ENCODE data around the gene RWDD1.
"Not testable (repeated sequence)": the region's sequence is repeated elsewhere in the genome, so short reads cannot be mapped to it uniquely, and the experiment has no call there.

Gene RWDD1

DNA sequence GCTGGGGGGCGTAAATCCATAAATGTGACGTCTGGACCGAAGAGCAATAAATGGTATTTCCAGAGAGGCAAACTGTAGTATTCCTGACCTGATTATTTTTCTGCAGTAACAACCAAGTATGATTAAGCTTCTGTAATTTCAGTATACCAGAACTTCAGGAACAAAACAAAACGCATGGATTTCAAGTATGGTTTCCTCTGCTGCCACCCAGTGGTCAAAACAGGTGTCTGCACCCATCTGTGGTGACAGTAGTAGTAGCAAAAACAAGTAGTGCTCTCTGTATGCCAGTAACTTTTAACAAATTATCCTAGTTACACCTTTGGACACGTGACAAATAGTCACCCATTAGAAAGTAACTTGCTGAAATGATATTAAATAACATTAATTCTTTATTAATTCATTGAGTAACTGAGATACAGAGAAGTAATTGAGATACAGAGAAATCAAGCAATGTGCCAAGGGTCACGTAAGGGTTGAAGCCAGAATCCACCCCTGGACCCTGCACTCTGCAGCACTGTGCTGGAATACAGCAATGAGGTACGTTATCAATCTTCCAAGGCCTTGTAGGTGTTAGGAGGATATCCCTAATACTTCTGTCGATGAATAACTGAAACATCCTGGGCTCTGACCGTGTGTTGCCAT, 9.8 kb upstream of the RWDD1 start:
- peak; percentile 37 to 47 for DNase-seq (ENCODE audit: low read depth in 2 of 2)

- no peak for DNase-seq (ENCODE audit: low read depth in 2 of 2)
Measured at GRCh38 chr6:116562019-116562403, 9.3 kb upstream of the RWDD1 start.

DNA sequence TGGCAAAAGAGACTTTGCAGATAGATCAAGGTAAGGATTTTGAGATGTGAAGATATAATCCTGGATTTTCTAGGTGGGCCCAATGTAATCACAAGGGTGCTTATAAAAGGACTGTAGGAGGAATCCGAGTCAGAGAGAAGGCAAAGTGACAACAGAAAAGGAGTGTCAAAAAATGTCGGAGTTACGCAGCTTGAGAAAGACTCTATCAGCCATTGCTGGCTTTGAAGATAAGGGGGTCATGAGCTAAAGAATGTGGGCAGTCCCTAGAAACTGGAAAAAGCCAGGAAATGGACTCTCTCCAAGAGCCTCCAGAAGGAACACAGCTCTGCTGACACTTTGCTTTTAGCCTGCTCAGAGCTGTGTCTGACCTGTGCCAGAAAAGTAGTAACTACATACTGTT, 8.7 kb upstream of the RWDD1 start:
- DNase-seq (ENCODE audit: low read depth in 2 of 2) = no peak

GRCh38 chr6:116563830-116564229, 7.5 kb upstream of the RWDD1 start:
- no peak for DNase-seq (ENCODE audit: low read depth in 2 of 2)

- DNase-seq (ENCODE audit: low read depth in 2 of 2) = no peak
Measured at GRCh38 chr6:116564311-116564710, 7.0 kb upstream of the RWDD1 start.

DNA sequence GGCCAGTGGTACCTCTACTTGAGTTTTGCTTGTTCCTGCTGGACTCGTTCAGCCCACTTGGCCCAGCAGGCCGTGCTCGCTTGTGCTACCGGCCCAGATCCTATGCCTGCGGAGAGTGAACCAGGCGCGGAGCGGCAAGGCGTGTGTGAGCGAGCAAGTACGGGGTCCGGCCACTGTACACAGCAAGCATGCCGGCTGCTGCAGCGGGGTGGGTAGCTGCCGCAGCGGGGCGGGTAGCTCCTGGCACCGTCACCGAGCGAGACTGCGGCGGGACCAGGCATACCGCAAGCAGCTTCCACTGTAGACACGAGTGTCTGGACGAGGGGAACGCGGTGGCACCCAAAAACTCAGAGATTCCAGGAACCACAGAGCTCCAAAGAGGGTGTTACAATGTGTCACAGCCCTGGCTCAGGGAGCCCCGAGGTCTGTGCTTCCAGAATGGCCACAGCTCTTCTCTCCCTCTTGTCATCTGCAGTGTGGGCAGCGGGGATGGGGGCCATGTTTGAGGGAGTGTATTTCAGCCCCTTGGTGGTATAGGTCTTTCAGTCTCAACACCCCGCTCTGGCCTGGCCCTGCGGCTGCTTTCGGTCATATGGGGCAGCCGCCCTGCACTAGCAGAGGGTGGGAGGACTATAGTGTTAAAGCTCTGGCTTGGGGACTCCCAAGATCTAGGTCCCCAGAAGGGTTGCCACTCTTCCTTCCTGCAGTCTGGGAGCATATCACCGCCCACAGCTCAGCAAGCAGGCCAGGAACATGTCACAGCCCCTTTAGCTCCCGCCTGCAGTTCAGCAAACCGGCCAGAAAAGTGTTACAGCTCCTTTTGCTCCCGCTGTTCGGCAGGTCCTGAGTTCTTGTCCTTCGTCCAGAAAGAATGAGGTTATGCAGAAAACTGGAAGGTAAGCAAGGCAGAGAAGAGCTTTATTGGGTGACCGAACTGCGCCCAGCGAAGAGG, 6.1 kb upstream of the RWDD1 start:
- peak in 1 of 2 donors; percentile 4 for DNase-seq (ENCODE audit: low read depth in 2 of 2)

GRCh38 chr6:116568111-116568510, 3.2 kb upstream of the RWDD1 start:
- no peak for DNase-seq (ENCODE audit: low read depth in 2 of 2)

DNA sequence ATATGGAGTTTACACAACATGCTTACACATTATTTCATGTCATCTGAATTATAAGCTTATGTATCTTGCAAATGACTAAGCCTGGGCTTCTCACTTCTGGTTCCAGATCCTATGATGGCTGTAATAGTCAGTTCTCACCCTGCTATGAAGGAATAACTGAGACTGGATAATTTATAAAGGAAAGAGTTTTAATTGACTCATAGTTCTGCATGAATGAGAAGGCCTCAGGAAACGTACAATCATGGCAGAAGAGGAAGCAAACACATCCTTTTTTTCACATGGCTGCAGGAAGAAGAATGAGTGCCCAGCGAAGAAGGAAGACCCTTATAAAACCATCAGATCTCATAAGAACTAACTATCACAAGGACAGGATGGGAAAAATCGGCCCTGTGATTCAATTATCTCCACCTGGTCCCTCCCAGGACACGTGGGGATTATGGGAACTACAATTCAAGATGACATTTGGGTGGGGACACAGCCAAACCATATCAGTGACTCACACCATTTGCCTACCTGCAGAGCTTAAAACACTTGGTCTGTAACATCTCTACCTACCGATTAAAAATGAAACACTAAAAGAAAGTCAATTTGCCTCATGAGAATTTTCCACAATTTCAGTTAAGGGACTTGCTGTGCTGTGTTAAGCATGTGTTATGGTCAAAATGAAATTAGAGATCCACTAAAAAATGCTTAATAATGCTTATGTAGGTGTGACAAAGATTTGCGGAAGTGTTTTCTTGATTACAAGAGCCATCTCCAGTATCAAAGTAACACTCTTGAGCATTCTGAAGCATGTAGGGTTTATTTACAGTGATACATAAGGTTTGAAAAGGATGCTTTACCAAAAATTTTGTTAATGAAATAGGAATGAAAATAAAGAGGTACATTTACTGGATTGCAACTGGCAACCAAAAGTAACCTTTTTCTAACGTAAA, 2.2 kb upstream of the RWDD1 start:
- no peak for DNase-seq (ENCODE audit: low read depth in 2 of 2)

DNA sequence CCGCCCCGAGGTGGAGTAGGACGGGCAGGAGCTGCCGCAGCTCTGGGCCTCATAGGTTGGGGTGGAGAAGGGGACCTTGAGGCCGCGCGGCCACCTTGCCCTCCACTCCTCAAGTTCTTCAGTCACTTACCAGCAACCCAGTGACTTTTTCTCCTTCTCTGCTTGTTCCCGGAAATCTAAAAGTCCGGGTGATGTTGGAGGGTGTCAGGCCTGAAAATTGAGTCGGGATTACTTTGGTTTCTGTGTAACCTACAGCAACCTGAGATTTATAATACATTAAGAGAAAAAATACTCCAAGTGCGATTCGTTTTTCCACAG, 338 bp downstream of the RWDD1 start:
- DNase-seq (ENCODE audit: low read depth in 2 of 2) = no peak

- no peak for DNase-seq (ENCODE audit: low read depth in 2 of 2)
Measured at GRCh38 chr6:116572162-116572561, 858 bp downstream of the RWDD1 start.

- DNase-seq (ENCODE audit: low read depth in 2 of 2) = no peak
Measured at GRCh38 chr6:116575227-116575626, 3.9 kb downstream of the RWDD1 start.

DNA sequence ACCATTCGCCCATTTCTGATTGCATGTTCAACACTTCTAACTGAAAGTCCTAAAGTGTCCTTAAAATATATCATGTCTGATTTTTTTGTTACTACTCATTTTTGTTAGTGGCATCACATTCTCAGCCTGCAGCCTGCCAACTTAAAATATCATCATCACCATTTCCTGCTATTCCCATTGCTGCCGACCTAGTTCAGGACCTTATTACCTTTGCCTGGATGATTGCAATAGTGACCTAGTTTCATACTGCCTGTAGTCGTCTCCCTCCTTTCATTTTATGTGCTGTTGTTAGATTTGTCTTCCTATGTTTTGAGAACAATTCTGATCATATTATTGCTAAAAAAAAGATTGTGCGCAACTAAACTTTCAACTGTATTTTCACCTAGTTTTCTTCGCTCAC, 6.2 kb downstream of the RWDD1 start:
- no peak for DNase-seq (ENCODE audit: low read depth in 2 of 2)

DNA sequence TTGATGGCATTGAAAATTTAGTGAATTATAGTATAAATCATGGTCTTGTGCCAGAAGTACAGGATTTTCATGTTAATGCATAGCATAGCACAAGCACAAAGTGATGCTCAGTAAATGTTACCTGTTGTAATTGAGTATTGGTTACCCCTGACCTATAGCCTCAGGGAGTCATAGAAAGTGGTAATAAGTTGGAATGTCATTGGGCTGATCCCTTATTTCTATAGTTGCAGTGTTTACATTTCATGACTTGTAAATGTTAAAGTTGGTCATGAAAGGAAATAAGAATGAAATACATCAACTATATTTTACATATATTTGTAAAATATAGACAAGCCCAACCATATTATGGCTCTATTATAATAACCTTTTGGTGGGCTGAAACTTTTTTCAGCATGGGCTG, 7.0 kb downstream of the RWDD1 start:
- no peak for DNase-seq (ENCODE audit: low read depth in 2 of 2)

DNA sequence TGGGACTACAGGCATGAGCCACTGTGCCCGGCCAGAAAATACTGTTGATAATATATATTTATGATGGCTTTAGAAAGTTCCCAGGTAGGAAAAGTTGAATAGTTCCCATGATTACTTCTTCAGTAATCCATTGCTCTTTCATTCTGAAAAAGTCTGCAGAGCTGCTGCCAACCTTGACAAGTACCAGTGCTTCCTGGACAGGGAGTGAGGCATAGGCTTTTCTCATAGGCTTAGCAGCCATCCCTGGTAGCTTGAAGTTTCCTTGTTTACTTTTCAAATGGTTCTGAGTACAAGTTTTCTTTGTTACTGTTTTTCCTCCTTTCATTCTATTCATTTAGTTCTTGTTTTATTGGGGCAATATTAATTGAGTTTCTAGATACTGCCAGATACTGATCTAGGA, 7.8 kb downstream of the RWDD1 start:
- DNase-seq (ENCODE audit: low read depth in 2 of 2) = no peak

GRCh38 chr6:116580198-116580597, 8.9 kb downstream of the RWDD1 start:
- DNase-seq (ENCODE audit: low read depth in 2 of 2) = no peak

DNA sequence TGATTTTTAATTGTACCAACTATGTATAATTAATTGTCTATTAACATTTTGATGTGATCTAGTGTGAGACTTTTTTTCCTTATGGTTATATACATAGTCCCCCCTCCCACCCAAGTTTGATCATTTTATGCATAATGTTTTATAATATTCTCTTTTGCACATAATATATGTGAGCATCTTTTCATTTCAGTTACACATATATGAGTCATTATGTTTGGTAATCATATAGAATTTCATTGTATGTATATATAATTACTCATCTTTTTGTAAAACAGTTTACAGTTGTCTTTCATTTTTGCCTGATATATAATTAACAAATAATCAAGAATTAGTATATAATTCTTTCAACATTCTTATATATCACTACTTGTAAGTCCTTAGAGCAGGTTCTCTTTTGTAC, 15.0 kb downstream of the RWDD1 start:
- DNase-seq (ENCODE audit: low read depth in 2 of 2) = no peak

DNA sequence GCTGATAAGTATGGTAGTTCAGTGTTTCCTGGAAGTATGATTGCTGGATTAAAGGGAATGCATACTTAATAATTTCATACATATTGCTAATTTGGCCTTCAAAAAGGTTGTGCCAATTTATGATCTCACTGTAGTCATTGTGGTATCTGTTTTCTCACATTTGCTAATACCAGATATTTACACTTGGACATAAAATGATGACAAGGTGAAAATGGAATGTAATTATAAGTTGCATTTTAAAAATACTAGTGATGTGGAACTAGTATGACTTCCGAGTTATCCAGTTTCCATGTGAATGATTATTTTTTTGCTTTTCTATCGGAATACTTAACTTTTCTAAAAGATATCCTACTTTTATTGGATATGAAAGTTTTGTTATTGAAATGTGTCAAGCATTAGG, 15.4 kb downstream of the RWDD1 start:
- no peak for DNase-seq (ENCODE audit: low read depth in 2 of 2)

GRCh38 chr6:116595247-116595646, 23.9 kb downstream of the RWDD1 start:
- no peak for DNase-seq (ENCODE audit: low read depth in 2 of 2)

GRCh38 chr6:116596815-116597214, 25.5 kb downstream of the RWDD1 start:
- DNase-seq (ENCODE audit: low read depth in 2 of 2) = no peak

GRCh38 chr6:116603916-116604315, 32.6 kb downstream of the RWDD1 start:
- not testable (repeated sequence) for DNase-seq (ENCODE audit: low read depth in 2 of 2)

GRCh38 chr6:116604868-116605267, 33.6 kb downstream of the RWDD1 start:
- DNase-seq (ENCODE audit: low read depth in 2 of 2) = not testable (repeated sequence)

GRCh38 chr6:116605935-116606334, 34.6 kb downstream of the RWDD1 start:
- no peak for DNase-seq (ENCODE audit: low read depth in 2 of 2)

All from stimulated activated CD8-positive, alpha-beta memory T cell treated with anti-CD3 and anti-CD28 coated beads, Interleukin-7, amount 100 ng/mL, for 1 hour (primary cell).